Astrocyte of the cerebellum (primary cell): ENCODE data around the gene RBCK1.

ENCODE experiments used
- DNase-seq: peaks from one replicate; pipeline ENCODE4 v3.0.0-alpha.2; 2011; ENCODE audit warnings: low read depth
- H3K4me3 ChIP-seq: 2 replicates; pipeline ENCODE4 v1.5.1; 2011; ENCODE audit warnings: mild to moderate bottlenecking, low read depth, low read length, moderate library complexity
- in situ Hi-C: cut with HindIII; loops from 2 replicates; pipeline ENCODE4 v1.10.0; 2017; ENCODE audit warnings: low sequenced_read_pairs
- TF ChIP-seq, protein P1 (sequence below): IDR thresholded peaks from 2 replicates; pipeline ENCODE4 v1.5.1; 2012; ENCODE audit warnings: low read length, low read depth, moderate library complexity, mild to moderate bottlenecking; ENCODE audit errors: missing control alignments

The RBCK1 gene

DNA sequence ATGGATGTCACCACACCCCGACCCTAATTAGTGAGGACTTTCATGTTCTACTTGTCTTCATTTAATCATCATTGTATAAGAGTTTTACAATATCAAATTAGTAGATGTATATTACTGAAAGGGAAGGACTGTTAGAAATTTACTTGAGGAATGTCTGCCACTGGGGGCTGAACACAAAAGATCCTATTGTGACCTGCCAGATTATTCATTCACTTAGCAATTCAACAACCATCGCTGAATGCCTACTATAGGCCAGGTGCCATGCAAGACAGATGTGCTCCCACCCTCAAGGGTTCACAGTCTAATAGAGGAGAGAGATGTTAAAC is 8.0 kb upstream of the RBCK1 start:
- DNase-seq = no peak
- in situ Hi-C loops = no loop called here
- TF ChIP-seq, protein P1, sequence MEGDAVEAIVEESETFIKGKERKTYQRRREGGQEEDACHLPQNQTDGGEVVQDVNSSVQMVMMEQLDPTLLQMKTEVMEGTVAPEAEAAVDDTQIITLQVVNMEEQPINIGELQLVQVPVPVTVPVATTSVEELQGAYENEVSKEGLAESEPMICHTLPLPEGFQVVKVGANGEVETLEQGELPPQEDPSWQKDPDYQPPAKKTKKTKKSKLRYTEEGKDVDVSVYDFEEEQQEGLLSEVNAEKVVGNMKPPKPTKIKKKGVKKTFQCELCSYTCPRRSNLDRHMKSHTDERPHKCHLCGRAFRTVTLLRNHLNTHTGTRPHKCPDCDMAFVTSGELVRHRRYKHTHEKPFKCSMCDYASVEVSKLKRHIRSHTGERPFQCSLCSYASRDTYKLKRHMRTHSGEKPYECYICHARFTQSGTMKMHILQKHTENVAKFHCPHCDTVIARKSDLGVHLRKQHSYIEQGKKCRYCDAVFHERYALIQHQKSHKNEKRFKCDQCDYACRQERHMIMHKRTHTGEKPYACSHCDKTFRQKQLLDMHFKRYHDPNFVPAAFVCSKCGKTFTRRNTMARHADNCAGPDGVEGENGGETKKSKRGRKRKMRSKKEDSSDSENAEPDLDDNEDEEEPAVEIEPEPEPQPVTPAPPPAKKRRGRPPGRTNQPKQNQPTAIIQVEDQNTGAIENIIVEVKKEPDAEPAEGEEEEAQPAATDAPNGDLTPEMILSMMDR = no peak
- no peak overlapping the region for H3K4me3 ChIP-seq

DNA sequence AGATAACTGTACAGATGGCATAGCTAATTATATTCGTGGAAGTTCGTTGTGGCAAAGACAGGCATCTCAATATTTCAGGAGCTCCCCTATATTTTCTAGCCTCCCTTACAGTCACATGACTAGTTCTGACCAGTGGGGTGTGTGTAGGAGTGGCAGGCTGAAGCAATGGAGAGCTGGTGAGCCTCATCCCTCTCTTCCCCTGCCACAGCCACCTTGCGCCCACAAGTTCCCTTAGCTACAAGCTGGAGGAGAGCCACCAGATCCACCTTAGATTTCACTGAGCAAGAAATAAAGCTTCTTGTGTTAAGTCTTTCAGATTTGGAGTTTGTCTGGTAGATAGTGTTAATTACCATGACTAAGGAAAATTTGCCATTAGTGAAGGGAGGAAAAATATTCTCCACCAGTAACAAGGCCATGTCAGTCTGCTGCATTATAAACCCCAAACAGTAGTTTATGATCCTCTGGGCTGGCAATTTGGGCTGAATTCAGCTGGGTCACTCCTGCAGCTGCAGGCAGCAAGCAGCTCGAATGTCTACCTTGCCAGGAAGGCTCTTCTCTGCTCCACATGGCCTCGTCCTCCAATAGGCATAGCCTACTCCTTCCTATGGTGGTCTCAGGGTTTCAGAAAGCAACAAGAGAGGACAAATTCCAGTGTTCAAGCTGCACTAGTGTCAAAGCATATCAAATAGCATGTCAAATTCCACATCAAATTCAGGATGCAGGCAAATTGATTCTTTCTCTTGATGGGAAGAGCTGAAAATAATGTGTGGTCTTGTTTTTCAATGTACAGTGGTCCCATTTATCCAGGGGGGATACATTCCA is 7.4 kb upstream of the RBCK1 start:
- H3K4me3 ChIP-seq = no peak overlapping the region
- no peak for DNase-seq
- in situ Hi-C loops = no loop called here
- TF ChIP-seq, protein P1 = no peak

DNA sequence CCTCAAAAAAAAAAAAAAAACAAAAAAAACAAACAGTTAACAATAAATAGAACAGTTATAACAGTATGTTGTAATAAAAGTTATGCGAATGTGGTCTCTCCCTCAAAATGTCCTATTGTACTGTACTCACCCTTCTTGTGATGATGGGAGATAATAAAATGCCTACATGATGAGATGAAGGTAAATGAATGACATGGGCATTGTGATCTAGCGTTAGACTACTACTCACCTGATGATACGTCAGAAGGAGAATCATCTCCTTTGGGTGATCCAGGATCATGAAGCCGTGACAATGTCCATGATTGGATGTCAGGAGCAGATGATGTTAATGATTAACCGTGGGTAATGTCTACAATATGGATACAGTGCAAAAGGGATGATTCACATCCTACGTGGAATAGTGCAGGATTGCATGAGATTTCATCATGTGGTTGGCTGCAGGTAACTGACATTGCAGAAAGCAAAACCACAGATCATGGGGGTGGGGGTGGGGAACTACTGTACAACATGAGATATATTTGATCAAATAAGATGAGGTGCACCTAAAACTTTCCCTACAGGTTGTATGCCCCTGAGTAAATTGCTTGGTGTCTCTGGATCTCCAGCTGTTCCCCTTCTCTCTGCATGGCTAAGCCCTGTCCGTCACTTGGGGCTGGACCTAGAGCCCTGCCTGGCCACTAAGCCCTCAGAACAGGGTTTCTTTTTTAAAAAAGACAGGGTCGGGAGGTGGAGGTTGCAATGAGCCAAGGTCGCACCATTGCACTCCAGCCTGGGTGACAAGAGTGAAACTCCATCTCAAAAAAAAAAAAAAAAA is 6.2 kb upstream of the RBCK1 start:
- in situ Hi-C loops = no loop called here
- no peak for DNase-seq
- TF ChIP-seq, protein P1 = no peak
- no peak overlapping the region for H3K4me3 ChIP-seq

DNA sequence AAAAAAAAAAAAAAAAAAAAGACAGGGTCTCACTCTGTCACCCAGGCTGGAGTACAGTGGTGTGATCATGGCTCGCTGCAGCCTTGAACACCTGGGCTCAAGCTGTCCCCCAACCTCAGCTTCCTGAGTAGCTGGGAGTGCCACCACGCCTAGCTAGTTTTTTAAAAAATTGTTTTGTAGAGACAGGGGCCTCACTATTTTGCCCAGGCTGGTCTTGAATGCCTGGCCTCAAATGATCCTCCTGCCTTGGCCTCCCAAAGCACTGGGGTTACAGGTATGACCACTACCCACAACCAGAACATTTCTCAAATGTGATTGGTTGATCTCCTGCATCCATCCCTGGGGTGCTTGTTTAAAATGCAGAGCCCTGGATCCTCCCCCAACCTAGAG is 5.6 kb upstream of the RBCK1 start:
- TF ChIP-seq, protein P1 = no peak
- DNase-seq = no peak
- H3K4me3 ChIP-seq = no peak overlapping the region
- in situ Hi-C loops = no loop called here

DNA sequence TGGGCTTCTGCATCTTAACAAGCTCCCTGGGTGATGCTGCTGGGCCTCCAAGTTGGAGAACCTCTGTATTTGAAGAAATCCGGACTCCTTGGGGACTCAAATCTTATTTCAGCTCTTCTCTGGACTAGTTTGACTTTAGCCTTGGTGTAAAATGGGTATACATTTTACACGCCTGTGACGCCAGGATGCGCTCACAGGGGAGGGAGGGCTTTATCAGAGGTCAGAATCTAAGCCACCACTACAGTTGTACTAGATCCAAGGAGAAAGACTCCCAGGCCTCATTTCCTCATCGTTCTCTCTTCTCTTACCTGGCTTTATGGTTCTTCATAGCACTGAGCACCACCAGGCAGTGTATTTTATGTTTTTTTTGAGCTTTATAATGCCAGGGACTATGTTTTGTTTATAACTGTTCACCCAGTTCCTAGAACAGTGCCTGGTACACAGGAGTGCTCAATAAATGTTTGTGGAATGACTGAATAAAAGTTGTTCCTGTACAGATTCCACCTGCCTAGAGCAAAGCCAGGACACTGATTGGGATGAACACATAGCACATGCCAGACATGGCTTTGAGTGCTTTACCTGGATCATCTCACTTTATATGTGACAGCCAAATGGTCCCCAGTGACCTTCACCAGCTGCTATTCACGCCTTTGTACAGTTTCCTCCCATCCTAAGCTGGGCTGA is 5.1 kb upstream of the RBCK1 start:
- in situ Hi-C loops = no loop called here
- no peak overlapping the region for H3K4me3 ChIP-seq
- DNase-seq = no peak
- TF ChIP-seq, protein P1 = no peak

DNA sequence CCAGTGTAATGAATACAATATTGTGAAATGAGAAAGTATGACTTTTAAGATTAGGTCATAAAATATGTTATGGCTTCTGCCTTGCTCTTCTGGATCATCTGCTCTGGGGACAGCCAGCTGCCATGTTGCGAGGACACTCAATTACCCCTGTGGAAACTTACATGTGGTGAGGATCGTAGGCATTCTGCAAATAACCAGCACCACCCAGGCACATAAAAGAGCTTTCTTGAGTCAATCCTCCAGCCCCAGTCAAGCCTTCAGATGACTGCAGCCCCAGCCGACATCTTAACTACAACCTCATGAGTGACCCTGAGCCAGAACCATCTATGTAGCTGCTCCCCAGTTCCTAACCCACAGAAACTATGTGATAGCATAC is 4.5 kb upstream of the RBCK1 start:
- DNase-seq = no peak
- TF ChIP-seq, protein P1 = no peak
- no peak overlapping the region for H3K4me3 ChIP-seq
- in situ Hi-C loops = no loop called here
